ENCODE measurements around the gene SCAMP1.
"Not testable (repeated sequence)": the region's sequence is repeated elsewhere in the genome, so short reads cannot be mapped to it uniquely, and the experiment has no call there.

The SCAMP1 gene

GRCh38 chr5:78433972-78434371 lies 73.6 kb downstream of the SCAMP1 start:
- TF ChIP-seq GABPA (IDR thresholded peaks at IDR 0.05; ENCODE audit: low read depth) (no peak), REST (IDR thresholded peaks at IDR 0.05; ENCODE audit: insufficient replicate concordance, low read depth) (no peak), POLR2AphosphoS5 (IDR thresholded peaks at IDR 0.05; ENCODE audit: low read depth) (no peak), SPI1 (IDR thresholded peaks at IDR 0.05; ENCODE audit: borderline replicate concordance, low read depth) (no peak)
- Histone ChIP-seq H3K27me3 (ENCODE audit: insufficient read depth, poor library complexity, severe bottlenecking) (no peaks in the 10 kb centered on the region), H3K4me3 (replicated peaks; ENCODE audit: insufficient read depth, low read length) (no peak overlapping the region), H3K27ac (replicated peaks) (no peak overlapping the region)
- DNase-seq (ENCODE audit: low read depth in 1 of 2, low spot score in 1 of 2), result no peak

GRCh38 chr5:78447775-78448424 lies 87.5 kb downstream of the SCAMP1 start:
- Histone ChIP-seq H3K27ac (replicated peaks) (no peak overlapping the region), H3K27me3 (ENCODE audit: insufficient read depth, poor library complexity, severe bottlenecking) (no peaks in the 10 kb centered on the region), H3K4me3 (replicated peaks; ENCODE audit: insufficient read depth, low read length) (no peak overlapping the region)
- no peak for DNase-seq (ENCODE audit: low read depth in 1 of 2, low spot score in 1 of 2)
- TF ChIP-seq REST (IDR thresholded peaks at IDR 0.05; ENCODE audit: insufficient replicate concordance, low read depth) (no peak), SPI1 (IDR thresholded peaks at IDR 0.05; ENCODE audit: borderline replicate concordance, low read depth) (no peak), GABPA (IDR thresholded peaks at IDR 0.05; ENCODE audit: low read depth) (no peak), CTCF (IDR thresholded peaks at IDR 0.05; ENCODE audit: insufficient read depth, low read length) (no peak), POLR2AphosphoS5 (IDR thresholded peaks at IDR 0.05; ENCODE audit: low read depth) (no peak)

- no peak for TF ChIP-seq GABPA (IDR thresholded peaks at IDR 0.05; ENCODE audit: low read depth)
- no peak for TF ChIP-seq POLR2AphosphoS5 (IDR thresholded peaks at IDR 0.05; ENCODE audit: low read depth)
- TF ChIP-seq SPI1 (IDR thresholded peaks at IDR 0.05; ENCODE audit: borderline replicate concordance, low read depth), result no peak
- TF ChIP-seq CTCF (IDR thresholded peaks at IDR 0.05; ENCODE audit: insufficient read depth, low read length), result no peak
- no peak for TF ChIP-seq REST (IDR thresholded peaks at IDR 0.05; ENCODE audit: insufficient replicate concordance, low read depth)
- no peak for DNase-seq (ENCODE audit: low read depth in 1 of 2, low spot score in 1 of 2)
- Histone ChIP-seq H3K4me3 (replicated peaks; ENCODE audit: insufficient read depth, low read length) (no peak overlapping the region), H3K27me3 (ENCODE audit: insufficient read depth, poor library complexity, severe bottlenecking) (no peaks in the 10 kb centered on the region), H3K27ac (replicated peaks) (no peak overlapping the region)
Measured at GRCh38 chr5:78449103-78449502, 88.7 kb downstream of the SCAMP1 start.

- DNase-seq (ENCODE audit: low read depth in 1 of 2, low spot score in 1 of 2); H3K27ac ChIP-seq (replicated peaks); H3K27me3 ChIP-seq (ENCODE audit: insufficient read depth, poor library complexity, severe bottlenecking); H3K4me3 ChIP-seq (replicated peaks; ENCODE audit: insufficient read depth, low read length): not testable (repeated sequence)
Measured at GRCh38 chr5:78457507-78457906, 97.1 kb downstream of the SCAMP1 start.
